Measurements from ENCODE around the gene PFKFB3.

DNA sequence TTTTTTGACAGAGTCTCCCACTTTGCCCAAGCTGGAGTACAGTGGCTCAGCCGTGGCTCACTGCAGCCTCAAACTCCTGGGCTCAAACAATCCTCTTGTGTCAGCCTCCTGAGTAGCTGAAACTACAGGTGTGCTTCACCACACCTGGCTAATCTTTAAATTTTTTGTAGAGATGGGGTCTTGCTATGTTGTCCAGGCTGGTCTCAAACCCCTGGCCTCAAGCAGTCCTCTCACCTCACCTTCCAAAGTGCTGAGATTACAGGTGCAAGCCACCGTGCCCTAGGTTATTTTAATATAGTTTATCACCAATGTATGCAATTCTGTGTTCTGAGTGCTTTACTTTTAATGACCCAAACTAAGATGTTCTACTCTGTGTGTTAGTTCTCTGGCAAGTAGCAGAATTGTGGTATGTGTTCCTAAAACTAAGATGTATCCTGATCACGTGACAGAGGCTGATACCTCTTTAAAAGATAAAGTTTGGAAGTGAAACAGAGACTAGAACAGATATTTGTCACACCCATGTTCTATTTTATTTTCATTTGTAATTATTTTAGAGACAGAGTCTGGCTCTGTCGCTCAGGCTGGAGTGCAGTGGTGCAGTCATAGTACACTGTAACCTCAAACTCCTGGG, 22.1 kb upstream of the PFKFB3 start:
- TF ChIP-seq CTCF (IDR thresholded peaks at IDR 0.05; ENCODE audit: low read length), result no peak
- no peak for TF ChIP-seq EZH2 (IDR thresholded peaks at IDR 0.05; ENCODE audit: borderline replicate concordance, low read length)
